Neural crest cell (in vitro differentiated cells): ENCODE data around the gene CALR3. TPM values are rescaled to one million over a fixed set of nuclear protein-coding genes. Genes with fewer than 3 reads are reported as not detected.

ENCODE experiments used
- DNase-seq: peaks from one replicate; pipeline ENCODE4 v3.0.0; 2021; ENCODE audit warnings: low read depth, mixed read lengths, low spot score
- H3K27ac Mint-ChIP-seq: one replicate; pipeline ENCODE4 v1.8.0; 2021; ENCODE audit warnings: mild to moderate bottlenecking, mixed read lengths; ENCODE audit not compliant: unreplicated experiment
- H3K27me3 Mint-ChIP-seq: 2 replicates; pipeline ENCODE4 v1.8.0; 2021; ENCODE audit warnings: low read depth, mild to moderate bottlenecking, mixed read lengths
- H3K36me3 Mint-ChIP-seq: 2 replicates; pipeline ENCODE4 v1.8.0; 2021; ENCODE audit warnings: low read depth, mild to moderate bottlenecking, mixed read lengths
- H3K4me1 Mint-ChIP-seq: 2 replicates; pipeline ENCODE4 v1.8.0; 2021; ENCODE audit warnings: mixed read lengths
- H3K4me3 Mint-ChIP-seq: one replicate; pipeline ENCODE4 v1.8.0; 2021; ENCODE audit warnings: mild to moderate bottlenecking, mixed read lengths
- H3K9me3 Mint-ChIP-seq: 2 replicates; pipeline ENCODE4 v1.8.0; 2021; ENCODE audit warnings: mixed read lengths
- CTCF ChIP-seq: fragments of 200-600 bp; sonication (generic); conservative IDR thresholded peaks from 2 replicates; pipeline ENCODE4 v1.5.0; 2021; ENCODE audit warnings: antibody characterized with exemption, mild to moderate bottlenecking
- total RNA-seq: library from RNA; stranded (reverse); gene quantifications from 2 replicates; pipeline ENCODE4 v1.2.1, GENCODE V29; 2021

CALR3 gene
- total RNA-seq, 1 donor from 2014 or later, result not detected

- Mint-ChIP-seq H3K4me1 (no peaks in the 10 kb centered on the region), H3K4me3 (no peak overlapping the region), H3K27ac (no peak overlapping the region), H3K27me3 (no peaks in the 10 kb centered on the region), H3K9me3 (no peaks in the 10 kb centered on the region), H3K36me3 (peaks cover 15% of the 10 kb centered on the region)
- DNase-seq, result no peak
- no peak for TF ChIP-seq CTCF
These were observed 31.5 kb upstream of the CALR3 start for GRCh38 chr19:16527334-16527935.

GRCh38 chr19:16525751-16526481 lies 29.9 kb upstream of the CALR3 start:
- Mint-ChIP-seq H3K4me3 (no peak overlapping the region), H3K4me1 (no peaks in the 10 kb centered on the region), H3K9me3 (no peaks in the 10 kb centered on the region), H3K27me3 (no peaks in the 10 kb centered on the region), H3K36me3 (peaks cover 11% of the 10 kb centered on the region), H3K27ac (no peak overlapping the region)
- TF ChIP-seq CTCF, result no peak
- no peak for DNase-seq

DNA sequence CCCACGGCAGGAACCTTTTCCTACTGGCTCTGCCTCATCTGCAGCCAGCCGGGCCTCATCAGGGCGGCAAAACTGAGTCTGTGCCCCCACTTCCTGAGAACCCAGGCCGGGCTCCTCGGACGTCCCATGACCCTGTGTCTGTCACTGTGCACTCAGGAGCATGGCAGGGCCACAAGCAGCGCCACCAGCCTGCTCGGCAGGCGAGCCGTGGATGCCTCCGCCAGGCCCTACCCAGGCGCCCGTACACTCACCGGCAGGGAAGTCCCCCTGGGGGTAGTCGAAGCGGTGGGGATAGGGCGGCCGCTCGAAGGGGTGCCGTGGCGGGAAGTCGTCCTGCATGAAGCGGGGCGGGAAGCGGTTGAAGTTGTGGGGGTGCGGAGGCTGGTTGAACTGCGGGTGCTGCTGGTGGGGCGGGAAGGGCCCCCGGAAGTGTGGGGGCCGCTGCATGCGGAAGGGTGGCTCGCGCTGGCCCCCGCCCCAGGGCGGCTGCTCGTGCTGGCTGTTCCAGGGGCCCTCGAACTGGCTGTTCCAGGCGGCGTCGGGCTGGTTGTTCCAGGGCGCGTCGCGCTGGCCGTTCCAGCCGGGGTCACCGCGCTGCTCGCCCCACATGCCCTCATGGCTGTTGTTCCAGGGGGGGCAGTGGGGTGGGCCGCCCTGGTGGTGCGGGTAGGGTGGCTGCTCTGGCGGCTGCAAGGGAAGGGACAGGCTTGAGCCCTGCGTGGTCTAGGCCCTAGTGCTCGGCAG lies 29.2 kb upstream of the CALR3 start:
- no peak for DNase-seq
- H3K4me1 Mint-ChIP-seq, result no peaks in the 10 kb centered on the region
- H3K36me3 Mint-ChIP-seq, result peaks cover 11% of the 10 kb centered on the region
- no peak overlapping the region for H3K4me3 Mint-ChIP-seq
- H3K27ac Mint-ChIP-seq, result no peak overlapping the region
- no peaks in the 10 kb centered on the region for H3K9me3 Mint-ChIP-seq
- no peaks in the 10 kb centered on the region for H3K27me3 Mint-ChIP-seq
- no peak for TF ChIP-seq CTCF

DNA sequence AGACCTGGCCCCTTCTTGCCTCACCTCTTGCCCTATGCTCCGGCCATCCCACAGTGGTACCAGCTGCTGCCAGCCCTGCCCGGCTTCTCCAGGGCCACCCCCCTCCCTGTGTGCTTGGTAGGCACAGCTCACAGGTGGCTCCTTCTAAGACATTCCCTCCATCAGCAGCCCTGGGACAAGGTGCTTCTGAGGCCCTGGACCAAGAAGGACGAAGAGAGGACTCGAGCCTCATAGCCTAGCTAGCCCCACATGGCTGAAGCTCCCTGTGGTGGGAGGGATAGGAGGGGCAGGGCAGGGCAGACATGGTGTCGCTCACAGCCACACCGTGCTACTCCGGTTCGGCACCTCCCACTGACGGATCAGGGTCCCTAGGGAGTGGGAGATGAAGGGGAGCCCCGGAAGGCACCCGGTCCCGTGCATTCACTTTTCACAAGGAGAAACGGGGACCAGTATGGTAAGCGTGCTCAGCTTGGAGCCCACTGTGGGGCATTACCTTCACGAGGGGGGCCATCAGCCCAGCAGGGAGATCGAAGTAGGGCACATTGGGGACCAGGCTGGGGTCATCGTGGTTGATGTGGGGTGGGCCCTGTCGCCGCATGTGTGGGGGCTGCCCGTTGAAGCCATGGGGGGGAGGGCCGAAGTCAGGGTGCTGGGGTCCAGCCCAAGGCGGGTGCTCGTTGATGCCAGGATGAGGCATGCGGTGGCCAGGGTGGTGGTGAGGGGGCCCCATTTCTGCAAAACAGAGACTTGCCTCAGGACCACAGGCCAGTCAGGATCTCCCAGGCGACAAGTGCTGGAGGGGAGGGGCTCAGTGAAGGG lies 26.8 kb upstream of the CALR3 start:
- no peaks in the 10 kb centered on the region for H3K27me3 Mint-ChIP-seq
- no peak overlapping the region for H3K27ac Mint-ChIP-seq
- H3K9me3 Mint-ChIP-seq, result no peaks in the 10 kb centered on the region
- no peak for DNase-seq
- H3K36me3 Mint-ChIP-seq, result peaks cover 16% of the 10 kb centered on the region
- no peaks in the 10 kb centered on the region for H3K4me1 Mint-ChIP-seq
- H3K4me3 Mint-ChIP-seq, result no peak overlapping the region
- TF ChIP-seq CTCF, result no peak

- no peak for DNase-seq
- no peaks in the 10 kb centered on the region for H3K27me3 Mint-ChIP-seq
- H3K4me3 Mint-ChIP-seq, result no peak overlapping the region
These were observed 25.8 kb upstream of the CALR3 start for GRCh38 chr19:16521715-16522289.

More at GRCh38 chr19:16521715-16522289, 25.8 kb upstream of the CALR3 start:
- no peaks in the 10 kb centered on the region for H3K4me1 Mint-ChIP-seq
- no peaks in the 10 kb centered on the region for H3K9me3 Mint-ChIP-seq
- no peak overlapping the region for H3K27ac Mint-ChIP-seq
- TF ChIP-seq CTCF, result no peak
- H3K36me3 Mint-ChIP-seq, result peaks cover 16% of the 10 kb centered on the region
